ENCODE results near the gene U2SURP. TPM values are rescaled to one million over a fixed set of nuclear protein-coding genes. Genes with fewer than 3 reads are reported as not detected.

The U2SURP gene
- total and polyA plus RNA-seq, 2 experiments from 2014 or later, result 41.5 to 71.4 TPM

DNA sequence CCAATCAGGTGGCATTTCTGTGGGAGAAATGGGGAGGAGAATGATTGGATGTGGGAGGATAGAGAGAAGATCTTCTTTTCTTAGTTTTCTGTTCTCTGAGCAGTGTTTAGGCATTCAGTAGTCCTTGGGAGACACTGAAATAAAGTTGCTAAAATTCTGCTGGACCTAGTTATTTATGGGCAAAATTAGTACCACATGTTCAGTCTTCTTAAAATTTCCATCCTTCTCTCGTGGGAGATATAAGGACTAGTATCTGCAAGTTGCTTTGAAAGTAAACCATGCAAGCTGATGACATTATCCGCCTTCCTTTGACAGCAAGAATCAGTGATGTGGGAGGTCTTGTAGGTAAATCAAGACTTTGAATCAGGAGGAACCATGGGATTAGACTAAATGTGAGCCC lies 98.3 kb downstream of the U2SURP start:
- Histone ChIP-seq H3K27me3 (no peaks in the 10 kb centered on the region), H2AFZ (no peak overlapping the region), H3K4me2 (no peak overlapping the region), H3K4me1 (ENCODE audit: insufficient read depth) (peaks cover 11% of the 10 kb centered on the region), H4K20me1 (ENCODE audit: insufficient read depth, poor library complexity, severe bottlenecking) (no peaks in the 10 kb centered on the region), H3K36me3 (replicated peaks; ENCODE audit: insufficient read depth, low read depth) (no peaks in the 10 kb centered on the region), H3K9me2 (replicated peaks; ENCODE audit: insufficient read depth) (no peaks in the 10 kb centered on the region), H3K27ac (peak overlapping the region; percentile 28), H3K9me3 (ENCODE audit: low read depth) (no peaks in the 10 kb centered on the region), H3K4me3 (no peak overlapping the region), H3K79me2 (no peaks in the 10 kb centered on the region)
- WGBS (ENCODE audit: low lambda C conversion rate, missing lambda C conversion rate), result 64% methylated on average over 2 of the region's 2 CpGs
- TF ChIP-seq CTCF (IDR thresholded peaks at IDR 0.05; ENCODE audit: poor library complexity), result no peak
- TF ChIP-seq EZH2phosphoT487 (IDR thresholded peaks at IDR 0.05; ENCODE audit: low read depth, severe bottlenecking, unreplicated experiment), result no peak
- TF ChIP-seq EZH2 (IDR thresholded peaks at IDR 0.05; ENCODE audit: borderline replicate concordance), result no peak
- no peak for DNase-seq (ENCODE audit: low spot score)

DNA sequence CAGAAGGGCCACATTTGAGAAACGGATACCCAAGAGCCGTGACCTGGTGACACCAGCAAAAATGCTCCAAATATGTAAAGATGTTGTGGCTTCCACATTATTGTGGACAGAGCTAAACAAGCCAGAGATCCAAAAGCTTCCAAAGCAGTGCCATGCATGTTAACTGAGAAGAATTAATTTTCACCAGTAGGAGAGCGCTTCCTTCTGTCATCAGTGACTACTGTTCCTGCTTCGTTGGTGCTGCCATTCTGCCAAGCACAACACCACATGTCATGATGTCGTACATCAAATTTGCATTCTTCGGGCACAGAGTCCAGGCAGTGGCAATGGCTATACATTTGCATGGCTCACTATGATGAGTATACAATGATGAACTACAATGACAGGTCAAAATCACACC lies 99.1 kb downstream of the U2SURP start:
- H3K4me1 ChIP-seq (ENCODE audit: insufficient read depth), result peaks cover 11% of the 10 kb centered on the region
- H3K9me3 ChIP-seq (ENCODE audit: low read depth), result no peaks in the 10 kb centered on the region
- no peak for DNase-seq (ENCODE audit: low spot score)
- TF ChIP-seq EZH2 (IDR thresholded peaks at IDR 0.05; ENCODE audit: borderline replicate concordance), result no peak
- no peak for TF ChIP-seq CTCF (IDR thresholded peaks at IDR 0.05; ENCODE audit: poor library complexity)
- no peak for TF ChIP-seq EZH2phosphoT487 (IDR thresholded peaks at IDR 0.05; ENCODE audit: low read depth, severe bottlenecking, unreplicated experiment)
- no peaks in the 10 kb centered on the region for H3K27me3 ChIP-seq
- no peaks in the 10 kb centered on the region for H3K36me3 ChIP-seq (replicated peaks; ENCODE audit: insufficient read depth, low read depth)
- H3K9me2 ChIP-seq (replicated peaks; ENCODE audit: insufficient read depth), result no peaks in the 10 kb centered on the region
- WGBS (ENCODE audit: low lambda C conversion rate, missing lambda C conversion rate), result 90% methylated on average over 6 of the region's 6 CpGs
- no peak overlapping the region for H2AFZ ChIP-seq
- H3K27ac ChIP-seq, result no peak overlapping the region
- H3K4me3 ChIP-seq, result no peak overlapping the region
- H3K79me2 ChIP-seq, result no peaks in the 10 kb centered on the region
- H4K20me1 ChIP-seq (ENCODE audit: insufficient read depth, poor library complexity, severe bottlenecking), result no peaks in the 10 kb centered on the region
- H3K4me2 ChIP-seq, result no peak overlapping the region

- Histone ChIP-seq H3K4me3 (no peak overlapping the region), H3K79me2 (no peaks in the 10 kb centered on the region), H3K36me3 (replicated peaks; ENCODE audit: insufficient read depth, low read depth) (no peaks in the 10 kb centered on the region), H3K4me1 (ENCODE audit: insufficient read depth) (peaks cover 11% of the 10 kb centered on the region), H2AFZ (no peak overlapping the region), H3K27ac (no peak overlapping the region), H3K4me2 (no peak overlapping the region), H3K9me3 (ENCODE audit: low read depth) (no peaks in the 10 kb centered on the region), H4K20me1 (ENCODE audit: insufficient read depth, poor library complexity, severe bottlenecking) (no peaks in the 10 kb centered on the region), H3K9me2 (replicated peaks; ENCODE audit: insufficient read depth) (no peaks in the 10 kb centered on the region), H3K27me3 (no peaks in the 10 kb centered on the region)
- TF ChIP-seq EZH2 (IDR thresholded peaks at IDR 0.05; ENCODE audit: borderline replicate concordance), result no peak
- no peak for TF ChIP-seq CTCF (IDR thresholded peaks at IDR 0.05; ENCODE audit: poor library complexity)
- no peak for TF ChIP-seq EZH2phosphoT487 (IDR thresholded peaks at IDR 0.05; ENCODE audit: low read depth, severe bottlenecking, unreplicated experiment)
- 92% methylated on average over 7 of the region's 7 CpGs for WGBS (ENCODE audit: low lambda C conversion rate, missing lambda C conversion rate)
- DNase-seq (ENCODE audit: low spot score), result no peak
Measured at GRCh38 chr3:143101792-143102381, 100.5 kb downstream of the U2SURP start.

Measured in hepatocyte (in vitro differentiated cells).